NCI-H82 treated with DMSO at 0.1 percent for 48 hours (cell line): Measurements from ENCODE around the gene SFRP4.
"Not testable (repeated sequence)": the region's sequence is repeated elsewhere in the genome, so short reads cannot be mapped to it uniquely, and the experiment has no call there.

ENCODE experiments used
- DNase-seq: peaks from one replicate; lab custom pipeline; 2025; ENCODE audit not compliant: unreplicated experiment; lab: John Stamatoyannopoulos, UW

Gene SFRP4

GRCh38 chr7:37916673-37917660 is at the start of gene SFRP4:
Gene SFRP4 (minus strand): TSS chr7:37916817. CDS start chr7:37916537, 280 bp downstream.
- peak; percentile 29 for DNase-seq

GRCh38 chr7:37964196-37964595 is 47.6 kb upstream of the SFRP4 start:
- DNase-seq = no peak

- DNase-seq = no peak
Observed at GRCh38 chr7:37961251-37961650, 44.6 kb upstream of the SFRP4 start.

GRCh38 chr7:37960483-37960882 is 43.9 kb upstream of the SFRP4 start:
- no peak for DNase-seq

- no peak for DNase-seq
Observed at GRCh38 chr7:37957221-37957970, 40.8 kb upstream of the SFRP4 start.

- DNase-seq = no peak
Observed at GRCh38 chr7:37956791-37957190, 40.2 kb upstream of the SFRP4 start.

- not testable (repeated sequence) for DNase-seq
Observed at GRCh38 chr7:37954217-37954616, 37.6 kb upstream of the SFRP4 start.

- no peak for DNase-seq
Observed at GRCh38 chr7:37952240-37952639, 35.6 kb upstream of the SFRP4 start.

GRCh38 chr7:37947941-37948210 is 31.3 kb upstream of the SFRP4 start:
- no peak for DNase-seq

GRCh38 chr7:37947138-37947940 is 30.7 kb upstream of the SFRP4 start:
- DNase-seq = no peak

GRCh38 chr7:37945336-37945735 is 28.7 kb upstream of the SFRP4 start:
- DNase-seq = no peak

GRCh38 chr7:37944737-37945054 is 28.1 kb upstream of the SFRP4 start:
- no peak for DNase-seq

GRCh38 chr7:37943905-37944736 is 27.5 kb upstream of the SFRP4 start:
- no peak for DNase-seq

- DNase-seq = no peak
Observed at GRCh38 chr7:37942934-37943610, 26.5 kb upstream of the SFRP4 start.

GRCh38 chr7:37933018-37933566 is 16.5 kb upstream of the SFRP4 start:
- no peak for DNase-seq

GRCh38 chr7:37932543-37932942 is 15.9 kb upstream of the SFRP4 start:
- no peak for DNase-seq

GRCh38 chr7:37930226-37930948 is 13.8 kb upstream of the SFRP4 start:
- no peak for DNase-seq

- DNase-seq = no peak
Observed at GRCh38 chr7:37928878-37929277, 12.3 kb upstream of the SFRP4 start.

GRCh38 chr7:37927773-37928444 is 11.3 kb upstream of the SFRP4 start:
- no peak for DNase-seq
